DND-41 (cell line): ENCODE data around the gene ATP1B1.

Experiments used
- ATAC-seq: fragments of 200-7000 bp; cut with Tn5 transposase; 3 replicates; pipeline ENCODE4 v1.9.1; 2021; ENCODE audit warnings: low read depth; ENCODE audit not compliant: insufficient read depth
- DNase-seq: peaks from one replicate; pipeline ENCODE4 v3.0.0-alpha.2; 2020
- H2AFZ ChIP-seq: 2 replicates; pipeline ENCODE4 v1.6.0; 2012; ENCODE audit warnings: low read depth, low read length
- H3K27ac ChIP-seq: 2 replicates; pipeline ENCODE4 v1.5.1; 2012; ENCODE audit warnings: low read length, inconsistent platforms
- H3K27me3 ChIP-seq: fragments of 200-600 bp; sonication (generic); 2 replicates; pipeline ENCODE4 v1.6.0; 2012; ENCODE audit warnings: low read length, mild to moderate bottlenecking, inconsistent platforms; ENCODE audit not compliant: insufficient read depth, poor library complexity
- H3K36me3 ChIP-seq: 2 replicates; pipeline ENCODE4 v1.5.1; 2012; ENCODE audit warnings: low read length, inconsistent platforms; ENCODE audit not compliant: insufficient read depth
- H3K4me1 ChIP-seq: 2 replicates; pipeline ENCODE4 v1.5.1; 2012; ENCODE audit warnings: mild to moderate bottlenecking, low read length; ENCODE audit not compliant: insufficient read depth
- H3K4me2 ChIP-seq: 2 replicates; pipeline ENCODE4 v1.6.0; 2012; ENCODE audit warnings: mild to moderate bottlenecking, moderate library complexity, low read length, inconsistent platforms; ENCODE audit not compliant: insufficient read depth
- H3K4me3 ChIP-seq, 2 experiments: fragments of 200-600 bp in 1 of 2; shearing (Covaris generic) in 1 of 2; 2 replicates each; pipeline ENCODE4 v1.5.1; 2012 to 2016; ENCODE audit warnings: inconsistent platforms in 2 of 2, low read length in 2 of 2, mild to moderate bottlenecking in 2 of 2, low read depth in 1 of 2, moderate library complexity in 1 of 2
- H3K79me2 ChIP-seq: 2 replicates; pipeline ENCODE4 v1.6.0; 2012; ENCODE audit warnings: low read length, inconsistent platforms; ENCODE audit not compliant: insufficient read depth
- H3K9ac ChIP-seq: 2 replicates; pipeline ENCODE4 v1.6.0; 2012; ENCODE audit warnings: low read depth, mild to moderate bottlenecking, inconsistent platforms, low read length, moderate library complexity
- H3K9me3 ChIP-seq: 2 replicates; pipeline ENCODE4 v1.5.1; 2012; ENCODE audit warnings: low read length, moderate library complexity, mild to moderate bottlenecking, inconsistent platforms; ENCODE audit not compliant: insufficient read depth, severe bottlenecking
- H4K20me1 ChIP-seq: 2 replicates; pipeline ENCODE4 v1.6.0; 2012; ENCODE audit warnings: low read length; ENCODE audit not compliant: insufficient read depth
- CTCF ChIP-seq: IDR thresholded peaks from 2 replicates; pipeline ENCODE4 v1.5.1; 2012; ENCODE audit warnings: borderline replicate concordance, low read length, moderate library complexity, mild to moderate bottlenecking; ENCODE audit not compliant: poor library complexity, severe bottlenecking; ENCODE audit errors: extremely low read depth
- EZH2 ChIP-seq: IDR thresholded peaks from 3 replicates; pipeline ENCODE4 v1.6.1; 2012; ENCODE audit warnings: borderline replicate concordance, low read depth, mild to moderate bottlenecking, moderate library complexity, low read length, inconsistent platforms; ENCODE audit not compliant: severe bottlenecking

ATP1B1 gene

GRCh38 chr1:169108863-169109560 lies 2.5 kb downstream of the ATP1B1 start:
- peaks cover 15% of the 10 kb centered on the region for H3K79me2 ChIP-seq
- H3K9ac ChIP-seq, result peak overlapping the region; percentile 13; the same call in 1 of the 2 replicates
- H3K27ac ChIP-seq, result no peak overlapping the region
- peaks cover 20% of the 10 kb centered on the region for H3K27me3 ChIP-seq
- peak overlapping the region in 1 of 2 experiments; percentile 76; a peak in 1 of 4 replicates for H3K4me3 ChIP-seq
- ATAC-seq (no peak), DNase-seq (no peak)
- peaks cover 11% of the 10 kb centered on the region for H3K36me3 ChIP-seq
- no peak overlapping the region for H2AFZ ChIP-seq
- H3K9me3 ChIP-seq, result no peaks in the 10 kb centered on the region
- TF ChIP-seq EZH2, result no peak
- TF ChIP-seq CTCF, result peak; percentile 45
- peaks cover 47% of the 10 kb centered on the region for H3K4me1 ChIP-seq
- H3K4me2 ChIP-seq, result peak overlapping the region; percentile 84
- H4K20me1 ChIP-seq, result no peaks in the 10 kb centered on the region

- Histone ChIP-seq H3K4me3 (0 out of 4 replicates have a peak overlapping the region, but pooled peaks of 1 of the 2 experiments have one; percentile 14), H3K4me2 (peak overlapping the region; percentile 84; the same call in 1 of the 2 replicates), H3K36me3 (peaks cover 18% of the 10 kb centered on the region), H3K27ac (no peak overlapping the region), H3K79me2 (peaks cover 15% of the 10 kb centered on the region), H3K9ac (peak overlapping the region; percentile 13; the same call in 1 of the 2 replicates), H3K27me3 (peaks cover 19% of the 10 kb centered on the region), H4K20me1 (no peaks in the 10 kb centered on the region), H3K4me1 (peaks cover 47% of the 10 kb centered on the region), H2AFZ (no peak overlapping the region), H3K9me3 (no peaks in the 10 kb centered on the region)
- ATAC-seq (no peak), DNase-seq (no peak)
- TF ChIP-seq EZH2 (no peak), CTCF (no peak)
These were observed 3.2 kb downstream of the ATP1B1 start for GRCh38 chr1:169109561-169110134.

GRCh38 chr1:169110236-169110635 lies 3.7 kb downstream of the ATP1B1 start:
- H3K79me2 ChIP-seq, result peaks cover 15% of the 10 kb centered on the region

More at GRCh38 chr1:169110236-169110635, 3.7 kb downstream of the ATP1B1 start:
- Histone ChIP-seq H3K36me3 (peaks cover 18% of the 10 kb centered on the region), H3K4me3 (no peak overlapping the region), H4K20me1 (no peaks in the 10 kb centered on the region), H3K9ac (no peak overlapping the region), H3K27ac (no peak overlapping the region), H3K9me3 (no peaks in the 10 kb centered on the region), H2AFZ (no peak overlapping the region), H3K4me2 (peak overlapping the region; percentile 84; the same call in 1 of the 2 replicates), H3K4me1 (peaks cover 43% of the 10 kb centered on the region), H3K27me3 (peaks cover 13% of the 10 kb centered on the region)
- ATAC-seq, result no peak
- no peak for TF ChIP-seq CTCF
- no peak for TF ChIP-seq EZH2
- no peak for DNase-seq
